Measurements from ENCODE around the gene EEFSEC. TPM values are rescaled to one million over a fixed set of nuclear protein-coding genes. Genes with fewer than 3 reads are reported as not detected.

EEFSEC gene
- total RNA-seq, 1 experiment from 2014 or later = 14.0 TPM

- no peak for TF ChIP-seq CTCF (IDR thresholded peaks at IDR 0.05; ENCODE audit: insufficient read depth in 1 of 2, low read depth in 1 of 2, low read length in 1 of 2, severe bottlenecking in 1 of 2, unreplicated experiment in 1 of 2)
- intact Hi-C loops (cut with micrococcal nuclease; ENCODE audit: unreplicated experiment) = no loop called here
- no peaks in the 10 kb centered on the region for H3K9me3 ChIP-seq
- peaks cover 11% of the 10 kb centered on the region for H3K4me1 Mint-ChIP-seq (ENCODE audit: low read depth, unreplicated experiment)
- no peak overlapping the region for H3K4me3 Mint-ChIP-seq (ENCODE audit: unreplicated experiment)
- peaks cover 38% of the 10 kb centered on the region for H3K4me1 ChIP-seq
- H3K9me3 Mint-ChIP-seq (ENCODE audit: unreplicated experiment) = no peaks in the 10 kb centered on the region
- BruUV-seq (replicated peaks) = no TSS peak
- peaks cover 12% of the 10 kb centered on the region for H3K36me3 Mint-ChIP-seq (ENCODE audit: insufficient read depth, unreplicated experiment)
- H3K27me3 ChIP-seq (replicated peaks; ENCODE audit: control insufficient read depth, insufficient read depth, low read length) = no peaks in the 10 kb centered on the region
- POLR2A ChIA-PET = no interaction called here
- no peaks in the 10 kb centered on the region; the same call in none of the 2 replicates for H3K36me3 ChIP-seq (ENCODE audit: control insufficient read depth, insufficient read depth, low read length)
- H3K27ac Mint-ChIP-seq (ENCODE audit: unreplicated experiment) = no peak overlapping the region
- DNase-seq = peak in 1 of 2 experiments; percentile 17
- H3K4me3 ChIP-seq (ENCODE audit: low read depth, low read length) = no peak overlapping the region
- CTCF ChIA-PET = interaction anchor here (1.1 kb wide), 1 partner anchor 75 kb away, joined by 4 read pairs; no protein-coding TSS in a partner anchor
- H3K27me3 Mint-ChIP-seq (ENCODE audit: insufficient read depth, unreplicated experiment) = no peaks in the 10 kb centered on the region
These were observed 120.0 kb downstream of the EEFSEC start for GRCh38 chr3:128273109-128273840.

GRCh38 chr3:128273841-128274573 lies 120.7 kb downstream of the EEFSEC start:
- TF ChIP-seq CTCF (IDR thresholded peaks at IDR 0.05; ENCODE audit: insufficient read depth in 1 of 2, low read depth in 1 of 2, low read length in 1 of 2, severe bottlenecking in 1 of 2, unreplicated experiment in 1 of 2) = no peak
- no peaks in the 10 kb centered on the region for H3K9me3 ChIP-seq
- CTCF ChIA-PET = interaction anchor here (0.6 to 1.1 kb wide), 2 partner anchors 76 to 511 kb away, joined by 4 read pairs; no protein-coding TSS in a partner anchor
- POLR2A ChIA-PET = no interaction called here
- Mint-ChIP-seq H3K27me3 (ENCODE audit: insufficient read depth, unreplicated experiment) (no peaks in the 10 kb centered on the region), H3K36me3 (ENCODE audit: insufficient read depth, unreplicated experiment) (peaks cover 12% of the 10 kb centered on the region), H3K4me3 (ENCODE audit: unreplicated experiment) (no peak overlapping the region), H3K27ac (ENCODE audit: unreplicated experiment) (no peak overlapping the region), H3K4me1 (ENCODE audit: low read depth, unreplicated experiment) (peaks cover 9% of the 10 kb centered on the region), H3K9me3 (ENCODE audit: unreplicated experiment) (no peaks in the 10 kb centered on the region)
- H3K4me1 ChIP-seq = peaks cover 38% of the 10 kb centered on the region
- no TSS peak for BruUV-seq (replicated peaks)
- H3K27me3 ChIP-seq (replicated peaks; ENCODE audit: control insufficient read depth, insufficient read depth, low read length) = no peaks in the 10 kb centered on the region
- intact Hi-C loops (cut with micrococcal nuclease; ENCODE audit: unreplicated experiment) = no loop called here
- no peaks in the 10 kb centered on the region; the same call in none of the 2 replicates for H3K36me3 ChIP-seq (ENCODE audit: control insufficient read depth, insufficient read depth, low read length)
- no peak overlapping the region for H3K4me3 ChIP-seq (ENCODE audit: low read depth, low read length)
- no peak for DNase-seq

- ChIA-PET CTCF (interaction anchor here (0.6 kb wide), 1 partner anchor 510 kb away, joined by 4 read pairs; no protein-coding TSS in a partner anchor), POLR2A (no interaction called here)
These were observed 121.6 kb downstream of the EEFSEC start for GRCh38 chr3:128274837-128275236.

More at GRCh38 chr3:128274837-128275236, 121.6 kb downstream of the EEFSEC start:
- no TSS peak for BruUV-seq (replicated peaks)
- H3K4me1 Mint-ChIP-seq (ENCODE audit: low read depth, unreplicated experiment) = peaks cover 9% of the 10 kb centered on the region
- no peaks in the 10 kb centered on the region for H3K27me3 Mint-ChIP-seq (ENCODE audit: insufficient read depth, unreplicated experiment)
- H3K9me3 ChIP-seq = no peaks in the 10 kb centered on the region
- H3K4me3 ChIP-seq (ENCODE audit: low read depth, low read length) = no peak overlapping the region
- H3K36me3 ChIP-seq (ENCODE audit: control insufficient read depth, insufficient read depth, low read length) = no peaks in the 10 kb centered on the region; the same call in none of the 2 replicates
- H3K27ac Mint-ChIP-seq (ENCODE audit: unreplicated experiment) = no peak overlapping the region
- peaks cover 29% of the 10 kb centered on the region for H3K4me1 ChIP-seq
- H3K36me3 Mint-ChIP-seq (ENCODE audit: insufficient read depth, unreplicated experiment) = peaks cover 12% of the 10 kb centered on the region
- no peaks in the 10 kb centered on the region for H3K9me3 Mint-ChIP-seq (ENCODE audit: unreplicated experiment)
- TF ChIP-seq CTCF (IDR thresholded peaks at IDR 0.05; ENCODE audit: insufficient read depth in 1 of 2, low read depth in 1 of 2, low read length in 1 of 2, severe bottlenecking in 1 of 2, unreplicated experiment in 1 of 2) = no peak
- intact Hi-C loops (cut with micrococcal nuclease; ENCODE audit: unreplicated experiment) = no loop called here
- H3K4me3 Mint-ChIP-seq (ENCODE audit: unreplicated experiment) = no peak overlapping the region
- H3K27me3 ChIP-seq (replicated peaks; ENCODE audit: control insufficient read depth, insufficient read depth, low read length) = no peaks in the 10 kb centered on the region
- DNase-seq = peak in 1 of 2 experiments; percentile 11
